ENCODE measurements around the gene SERTM1.

- no peak for TF ChIP-seq CTCF (conservative IDR thresholded peaks at IDR 0.05; ENCODE audit: low read depth in 2 of 2)
- no peak for TF ChIP-seq JUNB (IDR thresholded peaks at IDR 0.05; ENCODE audit: unreplicated experiment)
- TF ChIP-seq EZH2 (IDR thresholded peaks at IDR 0.05; ENCODE audit: low read depth, unreplicated experiment): no peak
- TF ChIP-seq EZH2phosphoT487 (IDR thresholded peaks at IDR 0.05; ENCODE audit: unreplicated experiment): no peak
These were observed 54.2 kb downstream of the SERTM1 start for GRCh38 chr13:36728006-36728405.

Data from GM23338 (cell line).